ENCODE data around the gene SENP8. TPM values are rescaled to one million over a fixed set of nuclear protein-coding genes. Genes with fewer than 3 reads are reported as not detected.

SENP8 gene
- total RNA-seq, 1 experiment from 2014 or later: 3.4 TPM

GRCh38 chr15:72146934-72147333 lies 28.7 kb downstream of the SENP8 start:
- H3K4me1 Mint-ChIP-seq (ENCODE audit: low read depth, unreplicated experiment): peaks cover 8% of the 10 kb centered on the region
- Histone ChIP-seq H3K4me3 (ENCODE audit: low read depth, low read length) (no peak overlapping the region), H3K27me3 (replicated peaks; ENCODE audit: control insufficient read depth, insufficient read depth, low read length) (no peaks in the 10 kb centered on the region), H3K36me3 (ENCODE audit: control insufficient read depth, insufficient read depth, low read length) (no peaks in the 10 kb centered on the region), H3K9me3 (no peaks in the 10 kb centered on the region), H3K4me1 (peaks cover 10% of the 10 kb centered on the region)
- no TSS peak for BruUV-seq (replicated peaks)
- H3K27ac Mint-ChIP-seq (ENCODE audit: unreplicated experiment): no peak overlapping the region
- CTCF ChIA-PET: no interaction called here
- TF ChIP-seq CTCF (IDR thresholded peaks at IDR 0.05; ENCODE audit: insufficient read depth in 1 of 2, low read depth in 1 of 2, low read length in 1 of 2, severe bottlenecking in 1 of 2, unreplicated experiment in 1 of 2): no peak
- POLR2A ChIA-PET: no interaction called here
- peaks cover 12% of the 10 kb centered on the region for H3K9me3 Mint-ChIP-seq (ENCODE audit: unreplicated experiment)
- no peak for DNase-seq
- H3K4me3 Mint-ChIP-seq (ENCODE audit: unreplicated experiment): no peak overlapping the region
- no peaks in the 10 kb centered on the region for H3K36me3 Mint-ChIP-seq (ENCODE audit: insufficient read depth, unreplicated experiment)
- no peaks in the 10 kb centered on the region for H3K27me3 Mint-ChIP-seq (ENCODE audit: insufficient read depth, unreplicated experiment)
- intact Hi-C loops (cut with micrococcal nuclease; ENCODE audit: unreplicated experiment): no loop called here

- Histone ChIP-seq H3K36me3 (ENCODE audit: control insufficient read depth, insufficient read depth, low read length) (no peaks in the 10 kb centered on the region), H3K4me3 (ENCODE audit: low read depth, low read length) (no peak overlapping the region), H3K27me3 (replicated peaks; ENCODE audit: control insufficient read depth, insufficient read depth, low read length) (no peaks in the 10 kb centered on the region), H3K9me3 (no peaks in the 10 kb centered on the region), H3K4me1 (peaks cover 5% of the 10 kb centered on the region)
- Mint-ChIP-seq H3K36me3 (ENCODE audit: insufficient read depth, unreplicated experiment) (no peaks in the 10 kb centered on the region), H3K27ac (ENCODE audit: unreplicated experiment) (no peak overlapping the region), H3K27me3 (ENCODE audit: insufficient read depth, unreplicated experiment) (no peaks in the 10 kb centered on the region), H3K9me3 (ENCODE audit: unreplicated experiment) (peaks cover 12% of the 10 kb centered on the region), H3K4me3 (ENCODE audit: unreplicated experiment) (no peak overlapping the region), H3K4me1 (ENCODE audit: low read depth, unreplicated experiment) (peaks cover 8% of the 10 kb centered on the region)
- no peak for TF ChIP-seq CTCF (IDR thresholded peaks at IDR 0.05; ENCODE audit: insufficient read depth in 1 of 2, low read depth in 1 of 2, low read length in 1 of 2, severe bottlenecking in 1 of 2, unreplicated experiment in 1 of 2)
- POLR2A ChIA-PET: no interaction called here
- CTCF ChIA-PET: no interaction called here
- BruUV-seq (replicated peaks): no TSS peak
- no peak for DNase-seq
- intact Hi-C loops (cut with micrococcal nuclease; ENCODE audit: unreplicated experiment): no loop called here
These were observed 29.2 kb downstream of the SENP8 start for GRCh38 chr15:72147418-72147817.

- Histone ChIP-seq H3K27me3 (replicated peaks; ENCODE audit: control insufficient read depth, insufficient read depth, low read length) (no peaks in the 10 kb centered on the region), H3K36me3 (ENCODE audit: control insufficient read depth, insufficient read depth, low read length) (no peaks in the 10 kb centered on the region), H3K9me3 (no peaks in the 10 kb centered on the region), H3K4me1 (no peaks in the 10 kb centered on the region), H3K4me3 (ENCODE audit: low read depth, low read length) (no peak overlapping the region)
- peaks cover 12% of the 10 kb centered on the region for H3K9me3 Mint-ChIP-seq (ENCODE audit: unreplicated experiment)
- H3K4me3 Mint-ChIP-seq (ENCODE audit: unreplicated experiment): no peak overlapping the region
- H3K36me3 Mint-ChIP-seq (ENCODE audit: insufficient read depth, unreplicated experiment): no peaks in the 10 kb centered on the region
- intact Hi-C loops (cut with micrococcal nuclease; ENCODE audit: unreplicated experiment): loop anchor here (10.0 kb wide), 2 partner anchors 299 to 399 kb away; no protein-coding TSS in a partner anchor
- no peak for DNase-seq
- BruUV-seq (replicated peaks): no TSS peak
- ChIA-PET CTCF (interaction anchor here (0.7 kb wide), 1 partner anchor 79 kb away, joined by 6 read pairs; no protein-coding TSS in a partner anchor), POLR2A (no interaction called here)
- H3K27ac Mint-ChIP-seq (ENCODE audit: unreplicated experiment): no peak overlapping the region
- TF ChIP-seq CTCF (IDR thresholded peaks at IDR 0.05; ENCODE audit: insufficient read depth in 1 of 2, low read depth in 1 of 2, low read length in 1 of 2, severe bottlenecking in 1 of 2, unreplicated experiment in 1 of 2): no peak
- H3K27me3 Mint-ChIP-seq (ENCODE audit: insufficient read depth, unreplicated experiment): no peaks in the 10 kb centered on the region
- peaks cover 8% of the 10 kb centered on the region for H3K4me1 Mint-ChIP-seq (ENCODE audit: low read depth, unreplicated experiment)
These were observed 35.2 kb downstream of the SENP8 start for GRCh38 chr15:72153269-72154000.

Measured in Caco-2 (cell line).